Measurements from ENCODE around the gene IFITM5. TPM values are rescaled to one million over a fixed set of nuclear protein-coding genes. Genes with fewer than 3 reads are reported as not detected.
A peak's percentile ranks its signal among the peaks of the same experiment; 100 is the strongest.

IFITM5 gene
- total and polyA plus RNA-seq, 9 of the 15 experiments (the other 6 are each of a cell fraction or from before 2014, with no cell fraction given): 0.19 TPM; not detected in 8

GRCh38 chr11:278001-278951 lies 21.1 kb downstream of the IFITM5 start, which contains the start of gene NLRP6:
Gene NLRP6 (plus strand): TSS chr11:278407. CDS start chr11:278570, 163 bp downstream.
- Histone ChIP-seq H3K4me3 (no peak within 1 kb of the TSS), H3K4me1 (replicated peaks in 1 of 2; ENCODE audit: control insufficient read depth in 2 of 2, insufficient read depth in 2 of 2, low read length in 2 of 2) (peaks cover 15 to 35% of the 10 kb centered on the region in 2 experiments), H4K20me1 (replicated peaks; ENCODE audit: control insufficient read depth, insufficient read depth, low read length) (no peaks in the 10 kb centered on the region), H3K4me2 (ENCODE audit: insufficient read depth, low read length) (peak within 1 kb of the TSS; percentile 33), H3K9me1 (ENCODE audit: control insufficient read depth, insufficient read depth, low read length) (no peaks in the 10 kb centered on the region), H3K27me3 (ENCODE audit: control insufficient read depth in 2 of 2, insufficient read depth in 2 of 2, low read length in 2 of 2) (no peaks in the 10 kb centered on the region), H3K9me3 (replicated peaks; ENCODE audit: control insufficient read depth, insufficient read depth, low read depth, low read length) (peaks cover 12% of the 10 kb centered on the region), H3K79me2 (ENCODE audit: control insufficient read depth, insufficient read depth, low read length) (no peaks in the 10 kb centered on the region), H2AFZ (ENCODE audit: low read depth, low read length) (peak within 1 kb of the TSS; percentile 29; the same call in 1 of the 2 replicates), H3K9ac (ENCODE audit: insufficient read depth in 1 of 2, low read depth in 2 of 2, low read length in 2 of 2) (peak within 1 kb of the TSS; percentile 45 to 88; a peak in 3 of 4 replicates), H3K27ac (ENCODE audit: extremely low read depth, low read depth, low read length) (peak within 1 kb of the TSS; percentile 78), H3K36me3 (ENCODE audit: control insufficient read depth, insufficient read depth, low read length) (no peaks in the 10 kb centered on the region)
- BruUV-seq (replicated peaks): no TSS peak
- POLR2A ChIA-PET: interaction anchor here (0.5 to 2.0 kb wide), 4 partner anchors 10 to 81 kb away, joined by 3 to 14 read pairs (median 4); no protein-coding TSS in a partner anchor
- DNase-seq (ENCODE audit: extremely low read depth in 1 of 4, low spot score in 3 of 4): no peak
- in situ Hi-C loops (cut with MboI): no loop called here
- intact Hi-C loops (cut with micrococcal nuclease): no loop called here
- 73% methylated on average over 20 of the region's 21 CpGs for WGBS (ENCODE audit: insufficient coverage, low coverage, missing lambda C conversion rate)
- CTCF ChIA-PET (ENCODE audit: low intra/inter-chr PET ratio): no interaction called here
- no peak for FAIRE-seq
- ATAC-seq: peak; percentile 39
- no peak for TF ChIP-seq PTTG1 (tag; IDR thresholded peaks at IDR 0.05; ENCODE audit: low read depth)
- TF ChIP-seq ZNF717 (CRISPR knock-in tag; IDR thresholded peaks at IDR 0.05): no peak
- TF ChIP-seq LARP7 (IDR thresholded peaks at IDR 0.05): no peak
- TF ChIP-seq MAFF (IDR thresholded peaks at IDR 0.05; ENCODE audit: low read length): no peak
- no peak for TF ChIP-seq PHB (CRISPR knock-in tag; IDR thresholded peaks at IDR 0.05)
- TF ChIP-seq NELFE (IDR thresholded peaks at IDR 0.05; ENCODE audit: insufficient read depth, insufficient read length): no peak
- TF ChIP-seq NR2C2 (CRISPR knock-in tag; IDR thresholded peaks at IDR 0.05): no peak
- peak; percentile 47; the same call in 1 of the 2 replicates for TF ChIP-seq NR2C2 (tag; IDR thresholded peaks at IDR 0.05)
- TF ChIP-seq SMAD4 (CRISPR knock-in tag; conservative IDR thresholded peaks at IDR 0.05): 0 out of 2 replicates have a peak, but pooled peaks have one; percentile 26
- TF ChIP-seq SAP30 (IDR thresholded peaks at IDR 0.05; ENCODE audit: borderline replicate concordance, insufficient read depth, low read depth, low read length, poor library complexity, severe bottlenecking): no peak
- TF ChIP-seq ILF3 (IDR thresholded peaks at IDR 0.05; ENCODE audit: borderline replicate concordance): no peak
- TF ChIP-seq ZNF696 (CRISPR knock-in tag; conservative IDR thresholded peaks at IDR 0.05): no peak
- no peak for TF ChIP-seq ETS2 (tag; IDR thresholded peaks at IDR 0.05; ENCODE audit: borderline replicate concordance, poor library complexity, severe bottlenecking)
- no peak for TF ChIP-seq SP2 (IDR thresholded peaks at IDR 0.05; ENCODE audit: extremely low read depth, low read depth, low read length, poor library complexity, severe bottlenecking)
- TF ChIP-seq HES1 (IDR thresholded peaks at IDR 0.05; ENCODE audit: low read depth): no peak
- no peak for TF ChIP-seq SMAD2 (IDR thresholded peaks at IDR 0.05; ENCODE audit: low read depth, low read length)
- no peak for TF ChIP-seq E2F6 (IDR thresholded peaks at IDR 0.05; ENCODE audit: borderline replicate concordance in 1 of 2, extremely low read depth in 1 of 2, insufficient read depth in 1 of 2, insufficient read length in 1 of 2, low read depth in 1 of 2, low read length in 1 of 2, poor library complexity in 1 of 2, severe bottlenecking in 1 of 2)
- TF ChIP-seq CREB1 (IDR thresholded peaks at IDR 0.05): no peak
- TF ChIP-seq CREB1 (CRISPR knock-in tag; IDR thresholded peaks at IDR 0.05): no peak

All from K562 (cell line).